Peyer's patch (tissue), 4 donors: ENCODE data around the gene KCNJ6. TPM values are rescaled to one million over a fixed set of nuclear protein-coding genes. Genes with fewer than 3 reads are reported as not detected.
"Not testable (repeated sequence)": the region's sequence is repeated elsewhere in the genome, so short reads cannot be mapped to it uniquely, and the experiment has no call there.

Experiments used
- DNase-seq, 3 donors: peaks; one replicate each; pipeline ENCODE4 v3.0.0-alpha.2; 2017 to 2019
- H3K27ac ChIP-seq, 4 donors: fragments of 200-600 bp; sonication (generic); one replicate each; pipeline ENCODE4 v1.5.1; 2016 to 2019
- H3K27me3 ChIP-seq, 2 donors: fragments of 200-600 bp; sonication (generic); one replicate each; pipeline ENCODE4 v1.5.1; 2019
- H3K36me3 ChIP-seq, 3 donors: fragments of 200-600 bp; sonication (generic); one replicate each; pipeline ENCODE4 v1.5.1; 2016 to 2019
- H3K4me1 ChIP-seq, 4 donors: fragments of 200-600 bp; sonication (generic); one replicate each; pipeline ENCODE4 v1.5.1; 2016 to 2019
- H3K4me3 ChIP-seq, 4 donors: fragments of 200-600 bp; sonication (generic); 1 replicate in 3 of 4; 2 replicates in 1 of 4; pipeline ENCODE4 v1.5.1; 2016 to 2019; ENCODE audit warnings: mild to moderate bottlenecking in 1 of 4
- H3K9me3 ChIP-seq, 4 donors: fragments of 200-600 bp; sonication (generic); one replicate each; pipeline ENCODE4 v1.5.1; 2016 to 2019; ENCODE audit warnings: mild to moderate bottlenecking in 1 of 4
- CTCF ChIP-seq, 6 experiments: fragments of 450-650 bp in 4 of 6; fragments of 200-600 bp in 2 of 6; sonication (generic) in 1 of 6; IDR thresholded peaks; one replicate each; pipeline ENCODE4 v1.5.1; 2017 to 2019; ENCODE audit warnings: antibody characterized with exemption in 6 of 6, mild to moderate bottlenecking in 3 of 6, moderate library complexity in 1 of 6
- POLR2A ChIP-seq, 2 donors: fragments of 450-650 bp; IDR thresholded peaks; one replicate each; pipeline ENCODE4 v1.5.1; 2017; ENCODE audit warnings: antibody characterized with exemption in 2 of 2, mild to moderate bottlenecking in 2 of 2, moderate library complexity in 2 of 2
- total RNA-seq, 4 donors: library from RNA; depleted of rRNA; stranded (reverse); fragments of >200 nt; gene quantifications; one replicate each; pipeline ENCODE4 v1.1.0, GENCODE V29; 2016

Gene KCNJ6
- total RNA-seq, 4 donors from 2014 or later = 0.13 to 0.83 (median 0.28) TPM

GRCh38 chr21:37936010-37936785, 19.9 kb upstream of the KCNJ6 start:
- DNase-seq = no peak
- H3K27me3 ChIP-seq = no peaks in the 10 kb centered on the region
- TF ChIP-seq POLR2A (IDR thresholded peaks at IDR 0.05) = no peak
- TF ChIP-seq CTCF (IDR thresholded peaks at IDR 0.05) = no peak
- H3K27ac ChIP-seq = no peak overlapping the region
- no peaks in the 10 kb centered on the region for H3K4me1 ChIP-seq
- H3K4me3 ChIP-seq = no peak overlapping the region
- peaks cover 0 to 8% (median 0%) of the 10 kb centered on the region in 4 donors for H3K9me3 ChIP-seq
- H3K36me3 ChIP-seq = no peaks in the 10 kb centered on the region

GRCh38 chr21:37932936-37933335, 16.7 kb upstream of the KCNJ6 start:
- peaks cover 0 to 8% (median 0%) of the 10 kb centered on the region in 4 donors for H3K9me3 ChIP-seq
- no peaks in the 10 kb centered on the region for H3K27me3 ChIP-seq
- DNase-seq = no peak
- no peak overlapping the region for H3K27ac ChIP-seq
- TF ChIP-seq CTCF (IDR thresholded peaks at IDR 0.05) (no peak), POLR2A (IDR thresholded peaks at IDR 0.05) (no peak)
- no peaks in the 10 kb centered on the region for H3K36me3 ChIP-seq
- no peaks in the 10 kb centered on the region for H3K4me1 ChIP-seq
- no peak overlapping the region for H3K4me3 ChIP-seq

- H3K9me3 ChIP-seq = peaks cover 0 to under 1% (median 0%) of the 10 kb centered on the region in 4 donors
- no peak overlapping the region for H3K4me3 ChIP-seq
- no peak for DNase-seq
- no peak for TF ChIP-seq CTCF (IDR thresholded peaks at IDR 0.05)
- no peaks in the 10 kb centered on the region for H3K36me3 ChIP-seq
- H3K27ac ChIP-seq = no peak overlapping the region
- H3K27me3 ChIP-seq = no peaks in the 10 kb centered on the region
- no peaks in the 10 kb centered on the region for H3K4me1 ChIP-seq
Measured at GRCh38 chr21:37927711-37928110, 11.5 kb upstream of the KCNJ6 start.

GRCh38 chr21:37921091-37921490, 4.8 kb upstream of the KCNJ6 start:
- Histone ChIP-seq H3K4me3 (no peak overlapping the region), H3K4me1 (peaks cover 0 to 6% (median 0%) of the 10 kb centered on the region in 4 donors), H3K27me3 (peaks cover 0 to 12% of the 10 kb centered on the region in 2 donors), H3K27ac (no peak overlapping the region), H3K36me3 (no peaks in the 10 kb centered on the region), H3K9me3 (no peaks in the 10 kb centered on the region)
- DNase-seq = no peak
- no peak for TF ChIP-seq POLR2A (IDR thresholded peaks at IDR 0.05)
- TF ChIP-seq CTCF (IDR thresholded peaks at IDR 0.05) = no peak

- peaks cover 0 to 18% of the 10 kb centered on the region in 2 donors for H3K27me3 ChIP-seq
- not testable (repeated sequence) for H3K9me3 ChIP-seq, H3K27ac ChIP-seq, H3K36me3 ChIP-seq, H3K4me3 ChIP-seq, DNase-seq
- H3K4me1 ChIP-seq = peaks cover 0 to 11% (median 0%) of the 10 kb centered on the region in 4 donors
Measured at GRCh38 chr21:37920302-37920701, 4.0 kb upstream of the KCNJ6 start.

- H3K4me3 ChIP-seq = no peak overlapping the region
- H3K27me3 ChIP-seq = peaks cover 0 to 18% of the 10 kb centered on the region in 2 donors
- H3K9me3 ChIP-seq = no peaks in the 10 kb centered on the region
- no peak overlapping the region for H3K27ac ChIP-seq
- no peak for TF ChIP-seq POLR2A (IDR thresholded peaks at IDR 0.05)
- TF ChIP-seq CTCF (IDR thresholded peaks at IDR 0.05) = no peak
- DNase-seq = no peak
- H3K36me3 ChIP-seq = no peaks in the 10 kb centered on the region
- peaks cover 0 to 11% (median 0%) of the 10 kb centered on the region in 4 donors for H3K4me1 ChIP-seq
Measured at GRCh38 chr21:37917612-37918011, 1.4 kb upstream of the KCNJ6 start.
